RWPE2 (cell line): ENCODE results near the gene TMEM94.

Experiments used
- ATAC-seq: fragments of 200-7000 bp; cut with Tn5 transposase; 3 replicates; pipeline ENCODE4 v1.9.1; 2021; ENCODE audit warnings: low read depth
- DNase-seq: peaks from one replicate; pipeline ENCODE4 v3.0.0-alpha.2; 2020; ENCODE audit warnings: low spot score
- H3K27ac ChIP-seq: fragments of 450-650 bp; 2 replicates; pipeline ENCODE4 v1.5.1; 2017; ENCODE audit warnings: mild to moderate bottlenecking; ENCODE audit not compliant: poor library complexity, severe bottlenecking
- H3K27me3 ChIP-seq: fragments of 250-450 bp; sonication (Bioruptor Pico); 2 replicates; pipeline ENCODE4 v1.5.1; 2021; ENCODE audit warnings: mild to moderate bottlenecking, moderate library complexity; ENCODE audit not compliant: insufficient read depth, poor library complexity, severe bottlenecking
- H3K36me3 ChIP-seq: fragments of 250-450 bp; sonication (Bioruptor Pico); 2 replicates; pipeline ENCODE4 v1.5.1; 2020; ENCODE audit warnings: low read depth, mild to moderate bottlenecking, moderate library complexity
- H3K4me1 ChIP-seq: fragments of 250-450 bp; sonication (Bioruptor Pico); 2 replicates; pipeline ENCODE4 v1.5.1; 2021; ENCODE audit warnings: mild to moderate bottlenecking, moderate library complexity; ENCODE audit not compliant: insufficient read depth, poor library complexity, severe bottlenecking
- H3K4me3 ChIP-seq: fragments of 250-450 bp; sonication (Bioruptor Pico); 2 replicates; pipeline ENCODE4 v1.5.1; 2021; ENCODE audit warnings: mild to moderate bottlenecking, moderate library complexity; ENCODE audit not compliant: severe bottlenecking
- H3K9me3 ChIP-seq: fragments of 250-450 bp; sonication (Bioruptor Pico); 2 replicates; pipeline ENCODE4 v1.5.1; 2021; ENCODE audit warnings: mild to moderate bottlenecking, moderate library complexity; ENCODE audit not compliant: severe bottlenecking
- TF ChIP-seq, protein P1 (sequence below): fragments of 450-650 bp; IDR thresholded peaks from one replicate; pipeline ENCODE4 v1.5.1; 2017; ENCODE audit warnings: mild to moderate bottlenecking, moderate library complexity; ENCODE audit not compliant: poor library complexity, severe bottlenecking

TMEM94 gene

DNA sequence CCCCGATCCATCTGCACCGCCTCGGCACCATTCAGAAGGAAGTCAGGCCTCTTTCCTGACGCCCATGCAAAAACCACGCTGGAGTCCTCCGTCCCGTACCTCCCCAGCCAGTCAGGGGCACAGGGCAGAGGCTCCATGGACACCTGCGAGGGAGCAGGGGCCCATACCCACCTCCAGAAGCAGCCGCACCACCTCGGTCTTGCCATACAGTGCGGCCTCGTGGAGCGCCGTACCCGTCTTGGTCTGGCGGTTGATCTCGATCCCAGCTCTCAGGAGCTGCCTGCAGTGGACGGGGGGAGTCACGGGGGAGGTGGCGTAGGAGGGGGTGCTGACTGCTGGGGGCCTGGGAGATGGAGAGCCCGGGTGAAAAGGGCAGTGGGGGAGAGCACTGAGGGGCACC lies 49.7 kb downstream of the TMEM94 start:
- Histone ChIP-seq H3K36me3 (peaks cover 35% of the 10 kb centered on the region), H3K4me3 (no peak overlapping the region), H3K9me3 (no peaks in the 10 kb centered on the region), H3K27me3 (no peaks in the 10 kb centered on the region), H3K4me1 (peaks cover 3% of the 10 kb centered on the region), H3K27ac (no peak overlapping the region)
- ATAC-seq (no peak), DNase-seq (no peak)
- TF ChIP-seq, protein P1, sequence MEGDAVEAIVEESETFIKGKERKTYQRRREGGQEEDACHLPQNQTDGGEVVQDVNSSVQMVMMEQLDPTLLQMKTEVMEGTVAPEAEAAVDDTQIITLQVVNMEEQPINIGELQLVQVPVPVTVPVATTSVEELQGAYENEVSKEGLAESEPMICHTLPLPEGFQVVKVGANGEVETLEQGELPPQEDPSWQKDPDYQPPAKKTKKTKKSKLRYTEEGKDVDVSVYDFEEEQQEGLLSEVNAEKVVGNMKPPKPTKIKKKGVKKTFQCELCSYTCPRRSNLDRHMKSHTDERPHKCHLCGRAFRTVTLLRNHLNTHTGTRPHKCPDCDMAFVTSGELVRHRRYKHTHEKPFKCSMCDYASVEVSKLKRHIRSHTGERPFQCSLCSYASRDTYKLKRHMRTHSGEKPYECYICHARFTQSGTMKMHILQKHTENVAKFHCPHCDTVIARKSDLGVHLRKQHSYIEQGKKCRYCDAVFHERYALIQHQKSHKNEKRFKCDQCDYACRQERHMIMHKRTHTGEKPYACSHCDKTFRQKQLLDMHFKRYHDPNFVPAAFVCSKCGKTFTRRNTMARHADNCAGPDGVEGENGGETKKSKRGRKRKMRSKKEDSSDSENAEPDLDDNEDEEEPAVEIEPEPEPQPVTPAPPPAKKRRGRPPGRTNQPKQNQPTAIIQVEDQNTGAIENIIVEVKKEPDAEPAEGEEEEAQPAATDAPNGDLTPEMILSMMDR: no peak

- DNase-seq (no peak), ATAC-seq (no peak)
- Histone ChIP-seq H3K4me1 (peaks cover 3% of the 10 kb centered on the region), H3K27me3 (no peaks in the 10 kb centered on the region), H3K9me3 (no peaks in the 10 kb centered on the region), H3K36me3 (peaks cover 42% of the 10 kb centered on the region), H3K4me3 (no peak overlapping the region), H3K27ac (no peak overlapping the region)
- TF ChIP-seq, protein P1: no peak
Measured at GRCh38 chr17:75506888-75507287, 50.5 kb downstream of the TMEM94 start.

DNA sequence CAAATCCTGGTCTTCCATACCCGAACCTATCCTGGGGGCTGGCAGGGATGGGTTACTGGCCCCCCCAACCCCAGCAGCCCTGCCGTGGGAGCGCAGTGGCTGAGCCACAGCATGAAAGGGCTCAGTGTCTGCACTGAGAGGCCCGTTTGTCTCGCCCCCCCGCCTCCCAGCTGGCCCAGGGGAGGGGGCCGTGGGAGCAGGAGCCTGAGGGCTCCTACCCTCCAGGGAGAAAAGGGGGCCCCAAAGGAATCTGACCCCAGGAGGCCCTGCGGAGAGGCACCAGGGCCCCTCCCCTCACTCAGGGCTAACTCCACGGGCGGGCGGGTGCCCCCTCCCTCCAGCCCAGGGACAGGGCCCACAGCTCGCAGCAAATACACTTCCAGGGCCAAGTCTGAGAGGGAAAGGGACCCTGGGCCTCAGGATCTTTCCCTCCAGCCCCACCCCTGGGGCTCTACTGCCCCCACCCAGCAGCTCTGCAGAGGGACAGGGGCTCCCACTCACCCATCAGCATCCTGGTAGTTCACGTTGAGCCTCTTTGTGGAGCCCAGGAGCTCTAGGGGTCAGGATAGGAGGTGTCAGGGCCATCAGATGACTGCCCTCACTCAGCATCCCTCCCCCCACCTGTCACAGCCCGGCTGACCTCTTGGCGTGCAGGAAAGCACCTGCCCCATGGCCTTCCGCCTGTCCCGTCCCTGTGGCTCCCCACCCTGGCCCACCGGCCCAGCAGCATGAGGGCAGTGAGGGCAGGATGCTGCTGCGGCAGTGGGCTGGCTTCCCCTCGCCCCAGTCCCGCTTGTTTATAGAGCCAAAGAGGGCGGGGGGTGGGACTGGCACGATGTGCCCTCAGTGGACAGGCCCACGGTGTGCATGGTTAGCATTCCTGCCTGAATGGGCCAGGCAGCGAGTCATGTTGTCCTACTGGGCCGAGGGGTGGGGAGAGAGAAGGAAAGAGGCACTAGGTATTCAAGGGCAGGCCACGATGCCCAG lies 51.6 kb downstream of the TMEM94 start:
- H3K27ac ChIP-seq: no peak overlapping the region
- H3K9me3 ChIP-seq: no peaks in the 10 kb centered on the region
- H3K4me3 ChIP-seq: no peak overlapping the region
- peak; percentile 25; the same call in 2 of the 3 replicates for ATAC-seq
- no peak for DNase-seq
- H3K36me3 ChIP-seq: peaks cover 48% of the 10 kb centered on the region
- TF ChIP-seq, protein P1: no peak
- no peaks in the 10 kb centered on the region for H3K27me3 ChIP-seq
- H3K4me1 ChIP-seq: peaks cover 3% of the 10 kb centered on the region

- ATAC-seq (no peak), DNase-seq (no peak)
- Histone ChIP-seq H3K27ac (no peak overlapping the region), H3K36me3 (peaks cover 58% of the 10 kb centered on the region), H3K9me3 (no peaks in the 10 kb centered on the region), H3K4me1 (peaks cover 7% of the 10 kb centered on the region), H3K27me3 (no peaks in the 10 kb centered on the region), H3K4me3 (no peak overlapping the region)
- TF ChIP-seq, protein P1: no peak
Measured at GRCh38 chr17:75508931-75509361, 52.5 kb downstream of the TMEM94 start.
